HCT116 (cell line): Measurements from ENCODE around the gene WNT3A. TPM values are rescaled to one million over a fixed set of nuclear protein-coding genes. Genes with fewer than 3 reads are reported as not detected.

Experiments
- ATAC-seq: fragments of 200-7000 bp; cut with Tn5 transposase; 2 replicates; pipeline ENCODE4 v1.9.1; 2020; ENCODE audit warnings: mild to moderate bottlenecking, moderate library complexity
- BruUV-seq: library from RNA; stranded (reverse); fragments of 400-500 nt; replicated peaks from 2 replicates; lab custom pipeline; 2021; lab: Mats Ljungman, UMichigan
- CTCF ChIA-PET: fragments of 300-600 bp; sonication (Branson Sonifier 250); formaldehyde crosslinking; loops from one replicate; lab custom pipeline; 2021; ENCODE audit warnings: antibody characterized with exemption; lab: Charles Lee
- POLR2A ChIA-PET: fragments of 300-600, 350-600 bp; sonication (Branson Sonifier 250); formaldehyde crosslinking; loops from one replicate; lab custom pipeline; 2021; ENCODE audit warnings: antibody characterized with exemption; lab: Charles Lee
- RAD21 ChIA-PET, 2 experiments: fragments of 300-600 bp; sonication (Branson Sonifier 250); formaldehyde crosslinking; loops; one replicate each; lab custom pipeline; 2023; ENCODE audit warnings: low total read pairs in 2 of 2; ENCODE audit not compliant: uncharacterized antibody in 2 of 2, unreplicated experiment in 2 of 2, low non-redundant PET in 1 of 2; lab: Charles Lee
- DNase-seq: peaks from one replicate; pipeline ENCODE4 v3.0.0-alpha.2; 2010; ENCODE audit warnings: low read depth, low spot score
- H2AFZ ChIP-seq: fragments of 200-600 bp; shearing (Covaris generic), sonication (generic); 2 replicates; pipeline ENCODE4 v1.6.1; 2017; ENCODE audit warnings: low read depth, mixed run types, mixed read lengths, antibody characterized with exemption, low read length; ENCODE audit not compliant: poor library complexity, severe bottlenecking
- H3K27ac ChIP-seq: 2 replicates; pipeline ENCODE4 v1.5.1; 2012; ENCODE audit warnings: low read depth, low read length
- H3K27me3 ChIP-seq: fragments of 200-600 bp; sonication (generic); 2 replicates; pipeline ENCODE4 v1.6.1; 2016; ENCODE audit warnings: mixed run types, low read length, mixed read lengths; ENCODE audit not compliant: insufficient read depth
- H3K36me3 ChIP-seq, 2 experiments: fragments of 200-500 bp in 1 of 2; fragments of 200-600 bp in 1 of 2; sonication (Bioruptor generic) in 1 of 2; sonication (generic) in 1 of 2; 2 replicates each; pipeline versions ENCODE4 v1.5.1 to v1.6.1; 2014 to 2016; ENCODE audit warnings: low read length in 2 of 2, inconsistent platforms in 1 of 2, mixed read lengths in 1 of 2, mixed run types in 1 of 2; ENCODE audit not compliant: insufficient read depth in 2 of 2, control insufficient read depth in 1 of 2
- H3K4me1 ChIP-seq, 2 experiments: fragments of 200-600 bp in 1 of 2; sonication (generic) in 1 of 2; 2 replicates each; pipeline versions ENCODE4 v1.5.1 to v1.6.1; 2012 to 2017; ENCODE audit warnings: low read length in 2 of 2, inconsistent platforms in 1 of 2, mild to moderate bottlenecking in 1 of 2, mixed read lengths in 1 of 2, mixed run types in 1 of 2, moderate library complexity in 1 of 2; ENCODE audit not compliant: insufficient read depth in 2 of 2, control insufficient read depth in 1 of 2
- H3K4me2 ChIP-seq: fragments of 200-600 bp; sonication (generic); 2 replicates; pipeline ENCODE4 v1.6.1; 2017; ENCODE audit warnings: mixed run types, low read length, mixed read lengths
- H3K4me3 ChIP-seq, 2 experiments: fragments of 200-600 bp in 1 of 2; sonication (generic) in 1 of 2; replicated peaks in 1 of 2; 2 replicates each; pipeline ENCODE4 v1.5.1; 2011 to 2016; ENCODE audit warnings: low read length in 2 of 2, control low read depth in 1 of 2, low read depth in 1 of 2, mild to moderate bottlenecking in 1 of 2, mixed read lengths in 1 of 2, mixed run types in 1 of 2
- H3K79me2 ChIP-seq: fragments of 200-600 bp; sonication (generic); 2 replicates; pipeline ENCODE4 v1.6.1; 2017; ENCODE audit warnings: mild to moderate bottlenecking, mixed run types, low read length, moderate library complexity, mixed read lengths; ENCODE audit not compliant: insufficient read depth
- H3K9ac ChIP-seq: fragments of 200-600 bp; sonication (generic); 2 replicates; pipeline ENCODE4 v1.6.1; 2016; ENCODE audit warnings: low read length, mixed read lengths
- H3K9me2 ChIP-seq: fragments of 200-600 bp; sonication (generic), shearing (Covaris generic); 2 replicates; pipeline ENCODE4 v1.6.1; 2017; ENCODE audit warnings: mixed run types, mild to moderate bottlenecking, moderate library complexity; ENCODE audit not compliant: insufficient read depth
- H3K9me3 ChIP-seq, 2 experiments: fragments of 200-500 bp in 1 of 2; fragments of 200-600 bp in 1 of 2; sonication (Bioruptor generic) in 1 of 2; sonication (generic) in 1 of 2; 2 replicates each; pipeline ENCODE4 v1.6.1; 2014 to 2017; ENCODE audit warnings: low read length in 2 of 2, mixed read lengths in 2 of 2, inconsistent platforms in 1 of 2, low read depth in 1 of 2, mild to moderate bottlenecking in 1 of 2, mixed run types in 1 of 2, moderate library complexity in 1 of 2; ENCODE audit not compliant: control insufficient read depth in 1 of 2, insufficient read depth in 1 of 2
- H4K20me1 ChIP-seq: fragments of 200-600 bp; sonication (generic), shearing (Covaris generic); 2 replicates; pipeline ENCODE4 v1.6.1; 2017; ENCODE audit warnings: mixed run types, mild to moderate bottlenecking, moderate library complexity; ENCODE audit not compliant: insufficient read depth
- CEBPB ChIP-seq: IDR thresholded peaks from 2 replicates; pipeline ENCODE4 v1.6.1; 2012; ENCODE audit warnings: low read depth
- EGR1 ChIP-seq: IDR thresholded peaks from 2 replicates; pipeline ENCODE4 v1.6.1; 2012; ENCODE audit warnings: low read depth
- ELF1 ChIP-seq: IDR thresholded peaks from 2 replicates; pipeline ENCODE4 v1.6.1; 2012; ENCODE audit warnings: low read depth, borderline replicate concordance
- EZH2 ChIP-seq: fragments of 200-600 bp; sonication (generic); IDR thresholded peaks from 2 replicates; pipeline ENCODE4 v1.6.1; 2017; ENCODE audit warnings: antibody characterized with exemption, mixed run types
- FOSL1 ChIP-seq: IDR thresholded peaks from 2 replicates; pipeline ENCODE4 v1.6.1; 2012; ENCODE audit warnings: low read depth
- POLR2A ChIP-seq: IDR thresholded peaks from 2 replicates; pipeline ENCODE4 v1.7.0; 2011; ENCODE audit warnings: borderline replicate concordance; ENCODE audit not compliant: insufficient read depth, insufficient read length; ENCODE audit errors: extremely low read depth
- RAD21 ChIP-seq: IDR thresholded peaks from 2 replicates; pipeline ENCODE4 v1.6.1; 2012; ENCODE audit warnings: low read depth, mild to moderate bottlenecking
- REST ChIP-seq: IDR thresholded peaks from 2 replicates; pipeline ENCODE4 v1.6.1; 2012; ENCODE audit warnings: low read depth
- SIN3A ChIP-seq: IDR thresholded peaks from 2 replicates; pipeline ENCODE4 v1.6.1; 2012; ENCODE audit warnings: low read depth
- SP1 ChIP-seq: IDR thresholded peaks from 2 replicates; pipeline ENCODE4 v1.6.1; 2012; ENCODE audit warnings: low read depth
- SRF ChIP-seq: IDR thresholded peaks from 2 replicates; pipeline ENCODE4 v1.6.1; 2012; ENCODE audit warnings: low read depth
- TCF7L2 ChIP-seq: IDR thresholded peaks from 2 replicates; pipeline ENCODE4 v1.7.0; 2011; ENCODE audit warnings: borderline replicate concordance, inconsistent platforms; ENCODE audit not compliant: insufficient read depth, insufficient read length; ENCODE audit errors: extremely low read depth
- ZFX ChIP-seq: fragments of 450-650 bp; IDR thresholded peaks from 2 replicates; pipeline ENCODE4 v1.6.1; 2017
- intact Hi-C: fragments of 100-400 bp; cut with micrococcal nuclease; formaldehyde crosslinking; loops from 2 replicates; pipeline ENCODE4 v1.10.0; 2022
- total RNA-seq: library from RNA; stranded (reverse); gene quantifications from one replicate; pipeline ENCODE4 v1.2.1, GENCODE V29; 2021; ENCODE audit not compliant: unreplicated experiment

WNT3A gene
- total RNA-seq, 1 experiment from 2014 or later: 3.7 TPM

GRCh38 chr1:228020686-228021354 is 14.0 kb downstream of the WNT3A start:
- RAD21 ChIA-PET: no interaction called here
- H3K36me3 ChIP-seq: no peaks in the 10 kb centered on the region
- H2AFZ ChIP-seq: no peak overlapping the region
- ATAC-seq (no peak), DNase-seq (no peak)
- no peak overlapping the region for H3K4me2 ChIP-seq
- POLR2A ChIA-PET: no interaction called here
- no peaks in the 10 kb centered on the region for H4K20me1 ChIP-seq
- no peak overlapping the region for H3K9ac ChIP-seq
- no peaks in the 10 kb centered on the region for H3K9me3 ChIP-seq
- H3K9me2 ChIP-seq: no peaks in the 10 kb centered on the region
- H3K4me1 ChIP-seq: no peaks in the 10 kb centered on the region
- no peak overlapping the region for H3K27ac ChIP-seq
- no peaks in the 10 kb centered on the region for H3K79me2 ChIP-seq
- TF ChIP-seq SIN3A (no peak), RAD21 (no peak), CEBPB (no peak), SP1 (no peak), ELF1 (no peak), POLR2A (no peak), EZH2 (no peak), SRF (no peak), FOSL1 (no peak), REST (no peak), TCF7L2 (no peak), ZFX (no peak), EGR1 (no peak)
- H3K27me3 ChIP-seq: no peaks in the 10 kb centered on the region
- BruUV-seq: no TSS peak
- H3K4me3 ChIP-seq: no peak overlapping the region
- CTCF ChIA-PET: no interaction called here
- intact Hi-C loops: no loop called here
